Activated T-helper 9 cell treated with anti-CD3 and anti-CD28 coated beads, Interleukin-2, amount 50 U/mL, for 16 hours (primary cell): ENCODE measurements around the gene MR1.

Source experiments
- DNase-seq: peaks from one replicate; pipeline ENCODE4 v3.0.0-alpha.2; 2020; ENCODE audit warnings: low read depth

Gene MR1

GRCh38 chr1:181033799-181034451 lies at the start of gene MR1:
TSS of gene MR1 (plus strand) at chr1:181033983. CDS start at chr1:181034008, 25 bp downstream.
- no peak for DNase-seq

- DNase-seq, result no peak
Measured at GRCh38 chr1:180988253-180988752, 45.5 kb upstream of the MR1 start.

GRCh38 chr1:180994262-180994661 lies 39.5 kb upstream of the MR1 start:
- DNase-seq, result no peak

- no peak for DNase-seq
Measured at GRCh38 chr1:180997843-180998504, 35.8 kb upstream of the MR1 start.

GRCh38 chr1:181001091-181001780 lies 32.5 kb upstream of the MR1 start:
- DNase-seq, result no peak

GRCh38 chr1:181002582-181003172 lies 31.1 kb upstream of the MR1 start:
- DNase-seq, result no peak

GRCh38 chr1:181010789-181011188 lies 23.0 kb upstream of the MR1 start:
- no peak for DNase-seq

- DNase-seq, result no peak
Measured at GRCh38 chr1:181011301-181012202, 22.2 kb upstream of the MR1 start.

- DNase-seq, result no peak
Measured at GRCh38 chr1:181012203-181012745, 21.5 kb upstream of the MR1 start.

- no peak for DNase-seq
Measured at GRCh38 chr1:181013144-181013543, 20.6 kb upstream of the MR1 start.

GRCh38 chr1:181014477-181015250 lies 19.1 kb upstream of the MR1 start:
- DNase-seq, result no peak

- DNase-seq, result no peak
Measured at GRCh38 chr1:181015251-181015615, 18.6 kb upstream of the MR1 start.

- no peak for DNase-seq
Measured at GRCh38 chr1:181016563-181016962, 17.2 kb upstream of the MR1 start.

- DNase-seq, result no peak
Measured at GRCh38 chr1:181018901-181019681, 14.7 kb upstream of the MR1 start.

GRCh38 chr1:181021159-181021558 lies 12.6 kb upstream of the MR1 start:
- DNase-seq, result no peak

- peak; percentile 54 for DNase-seq
Measured at GRCh38 chr1:181021811-181022434, 11.9 kb upstream of the MR1 start.

GRCh38 chr1:181023265-181024057 lies 10.3 kb upstream of the MR1 start:
- no peak for DNase-seq

GRCh38 chr1:181028196-181028595 lies 5.6 kb upstream of the MR1 start:
- DNase-seq, result no peak
